Panc1 (cell line): Measurements from ENCODE around the gene CORIN.

Experiments
- CTCF ChIP-seq: fragments of 450-650 bp; IDR thresholded peaks from 2 replicates; pipeline ENCODE4 v1.5.1; 2017; ENCODE audit warnings: mild to moderate bottlenecking
- POLR2AphosphoS5 ChIP-seq: IDR thresholded peaks from 2 replicates; pipeline ENCODE4 v1.6.1; 2012; ENCODE audit warnings: mild to moderate bottlenecking, low read depth, low read length, moderate library complexity

GRCh38 chr4:47809654-47810203 is 28.1 kb downstream of the CORIN start:
- no peak for TF ChIP-seq CTCF
- TF ChIP-seq POLR2AphosphoS5, result no peak
